HG02623 (cell line): ENCODE measurements around the gene USP17L25.
"Not testable (repeated sequence)": the region's sequence is repeated elsewhere in the genome, so short reads cannot be mapped to it uniquely, and the experiment has no call there.

Experiments used
- ATAC-seq: cut with Tn5 transposase; IDR thresholded peaks from one replicate; pipeline ENCODE4 v1.9.1; 2021; ENCODE audit warnings: moderate library complexity; ENCODE audit not compliant: unreplicated experiment

Gene USP17L25, protein sequence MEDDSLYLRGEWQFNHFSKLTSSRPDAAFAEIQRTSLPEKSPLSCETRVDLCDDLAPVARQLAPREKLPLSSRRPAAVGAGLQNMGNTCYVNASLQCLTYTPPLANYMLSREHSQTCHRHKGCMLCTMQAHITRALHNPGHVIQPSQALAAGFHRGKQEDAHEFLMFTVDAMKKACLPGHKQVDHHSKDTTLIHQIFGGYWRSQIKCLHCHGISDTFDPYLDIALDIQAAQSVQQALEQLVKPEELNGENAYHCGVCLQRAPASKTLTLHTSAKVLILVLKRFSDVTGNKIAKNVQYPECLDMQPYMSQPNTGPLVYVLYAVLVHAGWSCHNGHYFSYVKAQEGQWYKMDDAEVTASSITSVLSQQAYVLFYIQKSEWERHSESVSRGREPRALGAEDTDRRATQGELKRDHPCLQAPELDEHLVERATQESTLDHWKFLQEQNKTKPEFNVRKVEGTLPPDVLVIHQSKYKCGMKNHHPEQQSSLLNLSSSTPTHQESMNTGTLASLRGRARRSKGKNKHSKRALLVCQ

DNA sequence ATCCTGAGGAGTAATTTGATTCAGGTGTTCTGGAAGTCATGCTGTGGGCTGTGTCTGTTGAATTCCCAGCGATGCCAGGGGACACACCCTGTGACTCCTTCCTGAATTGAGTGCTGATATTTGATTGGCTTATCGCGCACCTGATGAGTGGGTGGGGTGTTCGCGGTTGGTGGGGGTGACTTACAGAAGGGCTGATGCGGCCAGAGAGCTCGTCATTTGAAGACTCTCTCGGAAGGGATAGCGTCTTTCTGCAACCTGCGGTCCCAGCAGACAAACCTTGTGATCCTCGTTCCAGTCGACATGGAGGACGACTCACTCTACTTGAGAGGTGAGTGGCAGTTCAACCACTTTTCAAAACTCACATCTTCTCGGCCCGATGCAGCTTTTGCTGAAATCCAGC, at the start of gene USP17L25:
Gene USP17L25, plus strand, starts transcription at position 301 of the 400 bp plus-strand sequence. Its CDS starts 0 bp downstream, at position 301.
- ATAC-seq = not testable (repeated sequence)

DNA sequence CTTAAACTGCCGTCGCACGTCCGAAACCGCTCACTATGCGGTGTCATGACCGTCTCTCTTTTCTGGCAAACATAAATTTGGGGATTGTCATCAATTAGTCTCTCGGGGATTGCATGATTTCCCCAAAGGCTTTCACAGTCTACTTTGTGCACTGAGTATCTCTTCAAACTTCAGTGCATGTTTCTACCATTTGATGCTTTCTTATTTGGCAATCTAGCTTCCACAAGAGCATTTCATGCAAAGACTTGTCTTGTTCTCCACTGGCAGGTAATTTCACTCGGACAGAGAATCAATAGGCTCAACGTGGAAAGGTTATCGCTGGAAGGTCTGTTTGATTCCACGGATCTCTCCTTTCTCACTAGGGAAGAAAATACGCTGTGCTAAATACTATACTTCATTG, 5.5 kb upstream of the USP17L25 start:
- ATAC-seq = not testable (repeated sequence)

DNA sequence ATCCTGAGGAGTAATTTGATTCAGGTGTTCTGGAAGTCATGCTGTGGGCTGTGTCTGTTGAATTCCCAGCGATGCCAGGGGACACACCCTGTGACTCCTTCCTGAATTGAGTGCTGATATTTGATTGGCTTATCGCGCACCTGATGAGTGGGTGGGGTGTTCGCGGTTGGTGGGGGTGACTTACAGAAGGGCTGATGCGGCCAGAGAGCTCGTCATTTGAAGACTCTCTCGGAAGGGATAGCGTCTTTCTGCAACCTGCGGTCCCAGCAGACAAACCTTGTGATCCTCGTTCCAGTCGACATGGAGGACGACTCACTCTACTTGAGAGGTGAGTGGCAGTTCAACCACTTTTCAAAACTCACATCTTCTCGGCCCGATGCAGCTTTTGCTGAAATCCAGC, 4.8 kb upstream of the USP17L25 start, which contains the start of gene USP17L24:
Gene USP17L24, plus strand, starts transcription at position 301 of the 400 bp plus-strand sequence. Its CDS starts 0 bp downstream, at position 301.
- not testable (repeated sequence) for ATAC-seq

DNA sequence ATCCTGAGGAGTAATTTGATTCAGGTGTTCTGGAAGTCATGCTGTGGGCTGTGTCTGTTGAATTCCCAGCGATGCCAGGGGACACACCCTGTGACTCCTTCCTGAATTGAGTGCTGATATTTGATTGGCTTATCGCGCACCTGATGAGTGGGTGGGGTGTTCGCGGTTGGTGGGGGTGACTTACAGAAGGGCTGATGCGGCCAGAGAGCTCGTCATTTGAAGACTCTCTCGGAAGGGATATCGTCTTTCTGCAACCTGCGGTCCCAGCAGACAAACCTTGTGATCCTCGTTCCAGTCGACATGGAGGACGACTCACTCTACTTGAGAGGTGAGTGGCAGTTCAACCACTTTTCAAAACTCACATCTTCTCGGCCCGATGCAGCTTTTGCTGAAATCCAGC, 4.6 kb downstream of the USP17L25 start, which contains the start of gene USP17L26:
Gene USP17L26, plus strand, starts transcription at position 301 of the 400 bp plus-strand sequence. Its CDS starts 0 bp downstream, at position 301.
- ATAC-seq = not testable (repeated sequence)

DNA sequence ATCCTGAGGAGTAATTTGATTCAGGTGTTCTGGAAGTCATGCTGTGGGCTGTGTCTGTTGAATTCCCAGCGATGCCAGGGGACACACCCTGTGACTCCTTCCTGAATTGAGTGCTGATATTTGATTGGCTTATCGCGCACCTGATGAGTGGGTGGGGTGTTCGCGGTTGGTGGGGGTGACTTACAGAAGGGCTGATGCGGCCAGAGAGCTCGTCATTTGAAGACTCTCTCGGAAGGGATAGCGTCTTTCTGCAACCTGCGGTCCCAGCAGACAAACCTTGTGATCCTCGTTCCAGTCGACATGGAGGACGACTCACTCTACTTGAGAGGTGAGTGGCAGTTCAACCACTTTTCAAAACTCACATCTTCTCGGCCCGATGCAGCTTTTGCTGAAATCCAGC, 9.4 kb downstream of the USP17L25 start, which contains the start of gene USP17L5:
Gene USP17L5, plus strand, starts transcription at position 301 of the 400 bp plus-strand sequence. Its CDS starts 0 bp downstream, at position 301.
- ATAC-seq = not testable (repeated sequence)

DNA sequence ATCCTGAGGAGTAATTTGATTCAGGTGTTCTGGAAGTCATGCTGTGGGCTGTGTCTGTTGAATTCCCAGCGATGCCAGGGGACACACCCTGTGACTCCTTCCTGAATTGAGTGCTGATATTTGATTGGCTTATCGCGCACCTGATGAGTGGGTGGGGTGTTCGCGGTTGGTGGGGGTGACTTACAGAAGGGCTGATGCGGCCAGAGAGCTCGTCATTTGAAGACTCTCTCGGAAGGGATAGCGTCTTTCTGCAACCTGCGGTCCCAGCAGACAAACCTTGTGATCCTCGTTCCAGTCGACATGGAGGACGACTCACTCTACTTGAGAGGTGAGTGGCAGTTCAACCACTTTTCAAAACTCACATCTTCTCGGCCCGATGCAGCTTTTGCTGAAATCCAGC, 14.1 kb downstream of the USP17L25 start, which contains the start of gene USP17L27:
Gene USP17L27, plus strand, starts transcription at position 301 of the 400 bp plus-strand sequence. Its CDS starts 0 bp downstream, at position 301.
- ATAC-seq = not testable (repeated sequence)

DNA sequence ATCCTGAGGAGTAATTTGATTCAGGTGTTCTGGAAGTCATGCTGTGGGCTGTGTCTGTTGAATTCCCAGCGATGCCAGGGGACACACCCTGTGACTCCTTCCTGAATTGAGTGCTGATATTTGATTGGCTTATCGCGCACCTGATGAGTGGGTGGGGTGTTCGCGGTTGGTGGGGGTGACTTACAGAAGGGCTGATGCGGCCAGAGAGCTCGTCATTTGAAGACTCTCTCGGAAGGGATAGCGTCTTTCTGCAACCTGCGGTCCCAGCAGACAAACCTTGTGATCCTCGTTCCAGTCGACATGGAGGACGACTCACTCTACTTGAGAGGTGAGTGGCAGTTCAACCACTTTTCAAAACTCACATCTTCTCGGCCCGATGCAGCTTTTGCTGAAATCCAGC, 18.9 kb downstream of the USP17L25 start, which contains the start of gene USP17L28:
Gene USP17L28, plus strand, starts transcription at position 301 of the 400 bp plus-strand sequence. Its CDS starts 0 bp downstream, at position 301.
- not testable (repeated sequence) for ATAC-seq

DNA sequence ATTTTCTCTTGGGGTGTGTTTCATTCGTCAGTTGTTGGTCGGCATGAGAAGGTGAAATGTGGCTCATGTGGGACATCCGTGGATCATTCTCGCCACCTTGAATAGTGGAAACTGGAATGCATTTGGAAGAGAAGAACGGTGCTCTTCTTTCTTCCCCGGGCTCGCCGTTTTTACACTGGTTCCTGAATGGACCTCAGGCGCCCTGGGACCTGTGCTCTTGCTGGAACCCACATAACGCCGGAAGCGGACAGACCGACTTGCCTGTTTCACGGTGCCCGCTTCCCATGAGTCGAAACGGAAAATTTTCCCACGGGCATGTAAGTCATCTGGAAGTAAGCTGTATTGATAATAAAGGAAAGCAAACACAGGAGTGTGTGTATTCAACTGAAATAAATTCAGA, 21.2 kb downstream of the USP17L25 start:
- not testable (repeated sequence) for ATAC-seq

DNA sequence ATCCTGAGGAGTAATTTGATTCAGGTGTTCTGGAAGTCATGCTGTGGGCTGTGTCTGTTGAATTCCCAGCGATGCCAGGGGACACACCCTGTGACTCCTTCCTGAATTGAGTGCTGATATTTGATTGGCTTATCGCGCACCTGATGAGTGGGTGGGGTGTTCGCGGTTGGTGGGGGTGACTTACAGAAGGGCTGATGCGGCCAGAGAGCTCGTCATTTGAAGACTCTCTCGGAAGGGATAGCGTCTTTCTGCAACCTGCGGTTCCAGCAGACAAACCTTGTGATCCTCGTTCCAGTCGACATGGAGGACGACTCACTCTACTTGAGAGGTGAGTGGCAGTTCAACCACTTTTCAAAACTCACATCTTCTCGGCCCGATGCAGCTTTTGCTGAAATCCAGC, 23.6 kb downstream of the USP17L25 start, which contains the start of gene USP17L29:
Gene USP17L29, plus strand, starts transcription at position 301 of the 400 bp plus-strand sequence. Its CDS starts 0 bp downstream, at position 301.
- not testable (repeated sequence) for ATAC-seq

DNA sequence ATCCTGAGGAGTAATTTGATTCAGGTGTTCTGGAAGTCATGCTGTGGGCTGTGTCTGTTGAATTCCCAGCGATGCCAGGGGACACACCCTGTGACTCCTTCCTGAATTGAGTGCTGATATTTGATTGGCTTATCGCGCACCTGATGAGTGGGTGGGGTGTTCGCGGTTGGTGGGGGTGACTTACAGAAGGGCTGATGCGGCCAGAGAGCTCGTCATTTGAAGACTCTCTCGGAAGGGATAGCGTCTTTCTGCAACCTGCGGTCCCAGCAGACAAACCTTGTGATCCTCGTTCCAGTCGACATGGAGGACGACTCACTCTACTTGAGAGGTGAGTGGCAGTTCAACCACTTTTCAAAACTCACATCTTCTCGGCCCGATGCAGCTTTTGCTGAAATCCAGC, 33.1 kb downstream of the USP17L25 start, which contains the start of gene USP17L30:
Gene USP17L30, plus strand, starts transcription at position 301 of the 400 bp plus-strand sequence. Its CDS starts 0 bp downstream, at position 301.
- not testable (repeated sequence) for ATAC-seq

DNA sequence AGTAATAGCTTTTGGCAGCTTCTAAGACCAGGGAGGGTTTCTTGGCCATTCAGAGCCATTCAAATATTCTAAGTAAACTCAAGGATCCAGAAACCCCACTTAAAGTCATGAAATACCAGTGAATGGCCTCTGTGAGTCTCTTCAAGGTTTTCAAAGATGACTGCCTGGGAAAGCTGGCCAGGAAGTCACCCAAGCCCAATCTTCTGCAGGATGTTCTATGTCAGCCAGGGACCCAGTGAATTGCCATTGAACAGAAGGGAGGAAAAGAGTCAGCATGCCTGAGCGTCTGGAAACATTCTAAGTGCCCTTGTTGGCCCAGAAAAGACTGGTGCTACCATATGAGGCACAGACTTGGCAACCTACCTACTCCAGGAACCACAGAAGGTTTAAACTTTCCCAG, 50.2 kb downstream of the USP17L25 start:
- not testable (repeated sequence) for ATAC-seq
